GM23338 (cell line): ENCODE results near the gene PGA3. TPM values are rescaled to one million over a fixed set of nuclear protein-coding genes. Genes with fewer than 3 reads are reported as not detected.

Source experiments
- ATAC-seq: fragments of 200-7000 bp; cut with Tn5 transposase; 3 replicates; pipeline ENCODE4 v1.9.1; 2020
- DNase-seq: peaks from one replicate; pipeline ENCODE4 v3.0.0-alpha.2; 2015; ENCODE audit warnings: low spot score
- H2AFZ ChIP-seq: fragments of 200-600 bp; sonication (generic); 2 replicates; pipeline ENCODE4 v1.8.0; 2016; ENCODE audit warnings: antibody characterized with exemption, mild to moderate bottlenecking, moderate library complexity
- H3F3A ChIP-seq: fragments of 200-600 bp; sonication (generic); replicated peaks from 2 replicates; pipeline ENCODE4 v1.8.0; 2017; ENCODE audit warnings: antibody characterized with exemption, mixed run types, low read depth
- H3K27ac ChIP-seq: fragments of 200-600 bp; sonication (generic); 2 replicates; pipeline ENCODE4 v1.6.1; 2016; ENCODE audit warnings: low read depth
- H3K27me3 ChIP-seq: fragments of 200-600 bp; sonication (generic); 2 replicates; pipeline ENCODE4 v1.8.0; 2016; ENCODE audit warnings: mild to moderate bottlenecking, mixed run types, moderate library complexity; ENCODE audit not compliant: insufficient read depth
- H3K36me3 ChIP-seq: fragments of 200-600 bp; sonication (generic); 2 replicates; pipeline ENCODE4 v1.8.0; 2016; ENCODE audit warnings: mild to moderate bottlenecking; ENCODE audit not compliant: insufficient read depth
- H3K4me1 ChIP-seq: fragments of 200-600 bp; sonication (generic); 2 replicates; pipeline ENCODE4 v1.8.0; 2016; ENCODE audit warnings: mild to moderate bottlenecking, moderate library complexity; ENCODE audit not compliant: insufficient read depth
- H3K4me2 ChIP-seq: fragments of 200-600 bp; sonication (generic); 2 replicates; pipeline ENCODE4 v1.7.1; 2017; ENCODE audit warnings: mixed run types
- H3K4me3 ChIP-seq: fragments of 200-600 bp; sonication (generic); 2 replicates; pipeline ENCODE4 v1.6.1; 2016; ENCODE audit warnings: mixed run types
- H3K79me2 ChIP-seq: fragments of 200-600 bp; sonication (generic); replicated peaks from 2 replicates; pipeline ENCODE4 v1.8.0; 2017; ENCODE audit warnings: mild to moderate bottlenecking; ENCODE audit not compliant: insufficient read depth
- H3K9me2 ChIP-seq: fragments of 200-600 bp; sonication (generic); 2 replicates; pipeline ENCODE4 v1.8.0; 2017; ENCODE audit not compliant: insufficient read depth
- H4K20me1 ChIP-seq: fragments of 200-600 bp; sonication (generic); replicated peaks from 2 replicates; pipeline ENCODE4 v1.8.0; 2017; ENCODE audit warnings: mild to moderate bottlenecking; ENCODE audit not compliant: insufficient read depth
- H3K27ac Mint-ChIP-seq: 2 replicates; pipeline ENCODE4 v1.8.0; 2020; ENCODE audit warnings: inconsistent platforms, mild to moderate bottlenecking, moderate library complexity, mixed read lengths
- H3K27me3 Mint-ChIP-seq: 3 replicates; pipeline ENCODE4 v1.8.0; 2022; ENCODE audit warnings: low read depth, mild to moderate bottlenecking, moderate library complexity, mixed read lengths, inconsistent platforms; ENCODE audit not compliant: insufficient read depth, poor library complexity
- H3K36me3 Mint-ChIP-seq: 3 replicates; pipeline ENCODE4 v1.8.0; 2021; ENCODE audit warnings: low read depth, mild to moderate bottlenecking, inconsistent platforms, moderate library complexity, mixed read lengths
- H3K4me1 Mint-ChIP-seq: 3 replicates; pipeline ENCODE4 v1.8.0; 2020; ENCODE audit warnings: mild to moderate bottlenecking, inconsistent platforms, mixed read lengths
- H3K4me3 Mint-ChIP-seq: 3 replicates; pipeline ENCODE4 v1.8.0; 2021; ENCODE audit warnings: moderate library complexity, mild to moderate bottlenecking, inconsistent platforms, mixed read lengths
- H3K9me3 Mint-ChIP-seq: 3 replicates; pipeline ENCODE4 v1.8.0; 2020; ENCODE audit warnings: moderate library complexity, mild to moderate bottlenecking, inconsistent platforms, mixed read lengths
- CTCF ChIP-seq, 2 experiments: fragments of 200-600 bp in 1 of 2; sonication (generic) in 1 of 2; conservative IDR thresholded peaks; 2 replicates each; pipeline versions ENCODE4 v1.5.1 to v1.6.1; 2016 to 2017; ENCODE audit warnings: antibody characterized with exemption in 2 of 2, low read depth in 2 of 2, mild to moderate bottlenecking in 2 of 2, moderate library complexity in 1 of 2
- ETS1 ChIP-seq: IDR thresholded peaks from 2 replicates; pipeline ENCODE4 v1.6.1; 2016; ENCODE audit warnings: antibody characterized with exemption
- EZH2 ChIP-seq: fragments of 200-600 bp; sonication (generic); IDR thresholded peaks from one replicate; pipeline ENCODE4 v1.8.0; 2017; ENCODE audit warnings: antibody characterized with exemption, mild to moderate bottlenecking, low read depth; ENCODE audit not compliant: unreplicated experiment
- NANOG ChIP-seq: IDR thresholded peaks from 2 replicates; pipeline ENCODE4 v1.6.1; 2016; ENCODE audit warnings: antibody characterized with exemption, borderline replicate concordance
- POLR2AphosphoS5 ChIP-seq: IDR thresholded peaks from 2 replicates; pipeline ENCODE4 v1.6.1; 2016; ENCODE audit warnings: antibody characterized with exemption, low read depth
- REST ChIP-seq: IDR thresholded peaks from one replicate; pipeline ENCODE4 v1.6.1; 2018; ENCODE audit warnings: antibody characterized with exemption; ENCODE audit not compliant: unreplicated experiment
- ZNF114 ChIP-seq: fragments of 250-450 bp; sonication (Bioruptor Pico); IDR thresholded peaks from 2 replicates; pipeline ENCODE4 v1.5.0; 2020; ENCODE audit warnings: mild to moderate bottlenecking, moderate library complexity
- ZNF331 ChIP-seq: fragments of 250-450 bp; sonication (Bioruptor Pico); IDR thresholded peaks from 2 replicates; pipeline ENCODE4 v1.5.0; 2020; ENCODE audit warnings: low read depth, mild to moderate bottlenecking, moderate library complexity
- ZNF462 ChIP-seq: fragments of 250-450 bp; sonication (Bioruptor Pico); IDR thresholded peaks from 2 replicates; pipeline ENCODE4 v1.5.0; 2020; ENCODE audit warnings: mild to moderate bottlenecking, moderate library complexity
- polyA plus RNA-seq: library from polyadenylated mRNA; unstranded; fragments of >200 nt; fragmentation: Nextera tagmentation; extraction: Ambion mirVana; gene quantifications from 2 replicates; pipeline ENCODE4 v1.2.1, GENCODE V29; 2016
- total RNA-seq: library from RNA; depleted of rRNA; stranded (reverse); fragments of >200 nt; shearing (Covaris generic); gene quantifications from 2 replicates; pipeline ENCODE4 v1.2.3, GENCODE V29; 2014

The PGA3 gene
- total and polyA plus RNA-seq, 2 experiments from 2014 or later, result 0.37 TPM; not detected in 1

GRCh38 chr11:61157743-61158142, 45.6 kb upstream of the PGA3 start:
- H3K27ac ChIP-seq, result no peak overlapping the region
- Mint-ChIP-seq H3K9me3 (no peaks in the 10 kb centered on the region), H3K27me3 (peaks cover 3% of the 10 kb centered on the region), H3K4me3 (no peak overlapping the region), H3K27ac (no peak overlapping the region), H3K36me3 (no peaks in the 10 kb centered on the region), H3K4me1 (peaks cover 34% of the 10 kb centered on the region)
- peaks cover 17% of the 10 kb centered on the region for H3K4me1 ChIP-seq
- no peak overlapping the region for H3K4me3 ChIP-seq
- peaks cover 76% of the 10 kb centered on the region for H3K79me2 ChIP-seq
- no peak overlapping the region for H3K4me2 ChIP-seq
- TF ChIP-seq ZNF462 (CRISPR knock-in tag) (no peak), CTCF (conservative IDR thresholded peaks at IDR 0.05; ENCODE audit: low read depth in 2 of 2) (no peak), ZNF331 (CRISPR knock-in tag) (no peak), ETS1 (no peak), POLR2AphosphoS5 (no peak), NANOG (no peak), REST (no peak), ZNF114 (no peak), EZH2 (no peak)
- peaks cover 26% of the 10 kb centered on the region for H4K20me1 ChIP-seq
- no peak overlapping the region for H2AFZ ChIP-seq
- H3K27me3 ChIP-seq, result no peaks in the 10 kb centered on the region
- no peaks in the 10 kb centered on the region for H3K36me3 ChIP-seq
- DNase-seq (peak; percentile 32), ATAC-seq (no peak)
- H3F3A ChIP-seq, result 0 out of 2 replicates have a peak, but pooled peaks cover 10% of the 10 kb centered on the region
- H3K9me2 ChIP-seq, result no peaks in the 10 kb centered on the region
